Measurements from ENCODE around the gene MS4A6E. TPM values are rescaled to one million over a fixed set of nuclear protein-coding genes. Genes with fewer than 3 reads are reported as not detected.

The MS4A6E gene
- total and polyA plus RNA-seq, 2 experiments from 2014 or later: not detected

- Histone ChIP-seq H3K36me3 (ENCODE audit: insufficient read depth) (no peaks in the 10 kb centered on the region), H3K9me2 (ENCODE audit: insufficient read depth) (peaks cover 5% of the 10 kb centered on the region; the same call in 1 of the 2 replicates), H3K4me1 (ENCODE audit: insufficient read depth) (no peaks in the 10 kb centered on the region), H3K4me3 (no peak overlapping the region), H2AFZ (no peak overlapping the region), H3K27me3 (ENCODE audit: insufficient read depth) (no peaks in the 10 kb centered on the region), H3K4me2 (no peak overlapping the region), H4K20me1 (replicated peaks; ENCODE audit: insufficient read depth) (no peaks in the 10 kb centered on the region), H3K79me2 (replicated peaks; ENCODE audit: insufficient read depth) (no peaks in the 10 kb centered on the region), H3K27ac (ENCODE audit: low read depth) (no peak overlapping the region), H3F3A (replicated peaks; ENCODE audit: low read depth) (no peaks in the 10 kb centered on the region)
- Mint-ChIP-seq H3K27ac (no peak overlapping the region), H3K9me3 (peaks cover 7% of the 10 kb centered on the region; the same call in 1 of the 3 replicates), H3K36me3 (ENCODE audit: low read depth) (no peaks in the 10 kb centered on the region), H3K4me1 (no peaks in the 10 kb centered on the region; the same call in 2 of the 3 replicates), H3K27me3 (ENCODE audit: insufficient read depth, low read depth, poor library complexity) (peaks cover 3% of the 10 kb centered on the region), H3K4me3 (no peak overlapping the region)
- TF ChIP-seq, protein P1, sequence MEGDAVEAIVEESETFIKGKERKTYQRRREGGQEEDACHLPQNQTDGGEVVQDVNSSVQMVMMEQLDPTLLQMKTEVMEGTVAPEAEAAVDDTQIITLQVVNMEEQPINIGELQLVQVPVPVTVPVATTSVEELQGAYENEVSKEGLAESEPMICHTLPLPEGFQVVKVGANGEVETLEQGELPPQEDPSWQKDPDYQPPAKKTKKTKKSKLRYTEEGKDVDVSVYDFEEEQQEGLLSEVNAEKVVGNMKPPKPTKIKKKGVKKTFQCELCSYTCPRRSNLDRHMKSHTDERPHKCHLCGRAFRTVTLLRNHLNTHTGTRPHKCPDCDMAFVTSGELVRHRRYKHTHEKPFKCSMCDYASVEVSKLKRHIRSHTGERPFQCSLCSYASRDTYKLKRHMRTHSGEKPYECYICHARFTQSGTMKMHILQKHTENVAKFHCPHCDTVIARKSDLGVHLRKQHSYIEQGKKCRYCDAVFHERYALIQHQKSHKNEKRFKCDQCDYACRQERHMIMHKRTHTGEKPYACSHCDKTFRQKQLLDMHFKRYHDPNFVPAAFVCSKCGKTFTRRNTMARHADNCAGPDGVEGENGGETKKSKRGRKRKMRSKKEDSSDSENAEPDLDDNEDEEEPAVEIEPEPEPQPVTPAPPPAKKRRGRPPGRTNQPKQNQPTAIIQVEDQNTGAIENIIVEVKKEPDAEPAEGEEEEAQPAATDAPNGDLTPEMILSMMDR (conservative IDR thresholded peaks at IDR 0.05; ENCODE audit: low read depth in 2 of 2): no peak
- no peak for DNase-seq (ENCODE audit: low spot score)
- no peak for ATAC-seq
Measured at GRCh38 chr11:60315871-60316270, 11.2 kb upstream of the MS4A6E start.

GRCh38 chr11:60316317-60316716 is 10.7 kb upstream of the MS4A6E start:
- no peaks in the 10 kb centered on the region for H3K36me3 Mint-ChIP-seq (ENCODE audit: low read depth)
- TF ChIP-seq, protein P2, sequence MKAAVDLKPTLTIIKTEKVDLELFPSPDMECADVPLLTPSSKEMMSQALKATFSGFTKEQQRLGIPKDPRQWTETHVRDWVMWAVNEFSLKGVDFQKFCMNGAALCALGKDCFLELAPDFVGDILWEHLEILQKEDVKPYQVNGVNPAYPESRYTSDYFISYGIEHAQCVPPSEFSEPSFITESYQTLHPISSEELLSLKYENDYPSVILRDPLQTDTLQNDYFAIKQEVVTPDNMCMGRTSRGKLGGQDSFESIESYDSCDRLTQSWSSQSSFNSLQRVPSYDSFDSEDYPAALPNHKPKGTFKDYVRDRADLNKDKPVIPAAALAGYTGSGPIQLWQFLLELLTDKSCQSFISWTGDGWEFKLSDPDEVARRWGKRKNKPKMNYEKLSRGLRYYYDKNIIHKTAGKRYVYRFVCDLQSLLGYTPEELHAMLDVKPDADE (IDR thresholded peaks at IDR 0.05): no peak
- TF ChIP-seq POLR2AphosphoS5 (IDR thresholded peaks at IDR 0.05; ENCODE audit: low read depth): no peak
- no peak for TF ChIP-seq ZNF331 (CRISPR knock-in tag; IDR thresholded peaks at IDR 0.05; ENCODE audit: low read depth)
- no peak for TF ChIP-seq EZH2 (IDR thresholded peaks at IDR 0.05; ENCODE audit: low read depth, unreplicated experiment)
- TF ChIP-seq EZH2phosphoT487 (IDR thresholded peaks at IDR 0.05; ENCODE audit: unreplicated experiment): no peak
- TF ChIP-seq STAT1 (IDR thresholded peaks at IDR 0.05; ENCODE audit: unreplicated experiment): no peak
- no peak for TF ChIP-seq CREB1 (CRISPR knock-in tag; IDR thresholded peaks at IDR 0.05; ENCODE audit: low read depth)
- TF ChIP-seq NANOG (IDR thresholded peaks at IDR 0.05; ENCODE audit: borderline replicate concordance): no peak
- TF ChIP-seq JUNB (IDR thresholded peaks at IDR 0.05; ENCODE audit: unreplicated experiment): no peak
- TF ChIP-seq, protein P3, sequence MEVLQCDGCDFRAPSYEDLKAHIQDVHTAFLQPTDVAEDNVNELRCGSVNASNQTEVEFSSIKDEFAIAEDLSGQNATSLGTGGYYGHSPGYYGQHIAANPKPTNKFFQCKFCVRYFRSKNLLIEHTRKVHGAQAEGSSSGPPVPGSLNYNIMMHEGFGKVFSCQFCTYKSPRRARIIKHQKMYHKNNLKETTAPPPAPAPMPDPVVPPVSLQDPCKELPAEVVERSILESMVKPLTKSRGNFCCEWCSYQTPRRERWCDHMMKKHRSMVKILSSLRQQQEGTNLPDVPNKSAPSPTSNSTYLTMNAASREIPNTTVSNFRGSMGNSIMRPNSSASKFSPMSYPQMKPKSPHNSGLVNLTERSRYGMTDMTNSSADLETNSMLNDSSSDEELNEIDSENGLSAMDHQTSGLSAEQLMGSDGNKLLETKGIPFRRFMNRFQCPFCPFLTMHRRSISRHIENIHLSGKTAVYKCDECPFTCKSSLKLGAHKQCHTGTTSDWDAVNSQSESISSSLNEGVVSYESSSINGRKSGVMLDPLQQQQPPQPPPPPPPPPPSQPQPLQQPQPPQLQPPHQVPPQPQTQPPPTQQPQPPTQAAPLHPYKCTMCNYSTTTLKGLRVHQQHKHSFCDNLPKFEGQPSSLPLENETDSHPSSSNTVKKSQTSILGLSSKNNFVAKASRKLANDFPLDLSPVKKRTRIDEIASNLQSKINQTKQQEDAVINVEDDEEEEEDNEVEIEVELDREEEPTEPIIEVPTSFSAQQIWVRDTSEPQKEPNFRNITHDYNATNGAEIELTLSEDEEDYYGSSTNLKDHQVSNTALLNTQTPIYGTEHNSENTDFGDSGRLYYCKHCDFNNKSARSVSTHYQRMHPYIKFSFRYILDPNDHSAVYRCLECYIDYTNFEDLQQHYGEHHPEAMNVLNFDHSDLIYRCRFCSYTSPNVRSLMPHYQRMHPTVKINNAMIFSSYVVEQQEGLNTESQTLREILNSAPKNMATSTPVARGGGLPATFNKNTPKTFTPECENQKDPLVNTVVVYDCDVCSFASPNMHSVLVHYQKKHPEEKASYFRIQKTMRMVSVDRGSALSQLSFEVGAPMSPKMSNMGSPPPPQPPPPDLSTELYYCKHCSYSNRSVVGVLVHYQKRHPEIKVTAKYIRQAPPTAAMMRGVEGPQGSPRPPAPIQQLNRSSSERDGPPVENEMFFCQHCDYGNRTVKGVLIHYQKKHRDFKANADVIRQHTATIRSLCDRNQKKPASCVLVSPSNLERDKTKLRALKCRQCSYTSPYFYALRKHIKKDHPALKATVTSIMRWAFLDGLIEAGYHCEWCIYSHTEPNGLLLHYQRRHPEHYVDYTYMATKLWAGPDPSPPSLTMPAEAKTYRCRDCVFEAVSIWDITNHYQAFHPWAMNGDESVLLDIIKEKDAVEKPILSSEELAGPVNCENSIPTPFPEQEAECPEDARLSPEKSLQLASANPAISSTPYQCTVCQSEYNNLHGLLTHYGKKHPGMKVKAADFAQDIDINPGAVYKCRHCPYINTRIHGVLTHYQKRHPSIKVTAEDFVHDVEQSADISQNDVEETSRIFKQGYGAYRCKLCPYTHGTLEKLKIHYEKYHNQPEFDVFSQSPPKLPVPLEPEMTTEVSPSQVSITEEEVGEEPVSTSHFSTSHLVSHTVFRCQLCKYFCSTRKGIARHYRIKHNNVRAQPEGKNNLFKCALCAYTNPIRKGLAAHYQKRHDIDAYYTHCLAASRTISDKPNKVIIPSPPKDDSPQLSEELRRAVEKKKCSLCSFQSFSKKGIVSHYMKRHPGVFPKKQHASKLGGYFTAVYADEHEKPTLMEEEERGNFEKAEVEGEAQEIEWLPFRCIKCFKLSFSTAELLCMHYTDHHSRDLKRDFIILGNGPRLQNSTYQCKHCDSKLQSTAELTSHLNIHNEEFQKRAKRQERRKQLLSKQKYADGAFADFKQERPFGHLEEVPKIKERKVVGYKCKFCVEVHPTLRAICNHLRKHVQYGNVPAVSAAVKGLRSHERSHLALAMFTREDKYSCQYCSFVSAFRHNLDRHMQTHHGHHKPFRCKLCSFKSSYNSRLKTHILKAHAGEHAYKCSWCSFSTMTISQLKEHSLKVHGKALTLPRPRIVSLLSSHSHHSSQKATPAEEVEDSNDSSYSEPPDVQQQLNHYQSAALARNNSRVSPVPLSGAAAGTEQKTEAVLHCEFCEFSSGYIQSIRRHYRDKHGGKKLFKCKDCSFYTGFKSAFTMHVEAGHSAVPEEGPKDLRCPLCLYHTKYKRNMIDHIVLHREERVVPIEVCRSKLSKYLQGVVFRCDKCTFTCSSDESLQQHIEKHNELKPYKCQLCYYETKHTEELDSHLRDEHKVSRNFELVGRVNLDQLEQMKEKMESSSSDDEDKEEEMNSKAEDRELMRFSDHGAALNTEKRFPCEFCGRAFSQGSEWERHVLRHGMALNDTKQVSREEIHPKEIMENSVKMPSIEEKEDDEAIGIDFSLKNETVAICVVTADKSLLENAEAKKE (CRISPR knock-in tag; IDR thresholded peaks at IDR 0.05): no peak

More at GRCh38 chr11:60316317-60316716, 10.7 kb upstream of the MS4A6E start:
- Histone ChIP-seq H3K27ac (ENCODE audit: low read depth) (no peak overlapping the region), H3K36me3 (ENCODE audit: insufficient read depth) (no peaks in the 10 kb centered on the region), H3K79me2 (replicated peaks; ENCODE audit: insufficient read depth) (no peaks in the 10 kb centered on the region), H4K20me1 (replicated peaks; ENCODE audit: insufficient read depth) (no peaks in the 10 kb centered on the region), H3K4me1 (ENCODE audit: insufficient read depth) (no peaks in the 10 kb centered on the region), H3K9me2 (ENCODE audit: insufficient read depth) (peaks cover 5% of the 10 kb centered on the region; the same call in 1 of the 2 replicates), H3K27me3 (ENCODE audit: insufficient read depth) (no peaks in the 10 kb centered on the region), H3K4me3 (no peak overlapping the region), H3K4me2 (no peak overlapping the region), H3F3A (replicated peaks; ENCODE audit: low read depth) (no peaks in the 10 kb centered on the region), H2AFZ (no peak overlapping the region)
- DNase-seq (ENCODE audit: low spot score) (no peak), ATAC-seq (no peak)
- H3K4me3 Mint-ChIP-seq: no peak overlapping the region
- H3K27me3 Mint-ChIP-seq (ENCODE audit: insufficient read depth, low read depth, poor library complexity): peaks cover 3% of the 10 kb centered on the region
- no peak overlapping the region for H3K27ac Mint-ChIP-seq
- H3K9me3 Mint-ChIP-seq: peaks cover 7% of the 10 kb centered on the region; the same call in 1 of the 3 replicates
- peaks cover 1% of the 10 kb centered on the region; the same call in 2 of the 3 replicates for H3K4me1 Mint-ChIP-seq

Data from GM23338 (cell line).